Panc1 (cell line): ENCODE data around the gene SERTM1. TPM values are rescaled to one million over a fixed set of nuclear protein-coding genes. Genes with fewer than 3 reads are reported as not detected.

Experiments used
- ATAC-seq: fragments of 200-7000 bp; cut with Tn5 transposase; 2 replicates; pipeline ENCODE4 v1.9.1; 2020; ENCODE audit warnings: mild to moderate bottlenecking, moderate library complexity
- BruUV-seq: library from RNA; stranded (reverse); fragments of 400-500 nt; replicated peaks from 2 replicates; lab custom pipeline; 2021; lab: Mats Ljungman, UMichigan
- CTCF ChIA-PET: fragments of 300-600 bp; sonication (Branson Sonifier 250); formaldehyde crosslinking; loops from one replicate; lab custom pipeline; 2022; ENCODE audit warnings: antibody characterized with exemption; lab: Charles Lee
- POLR2A ChIA-PET: fragments of 300-600 bp; sonication (Branson Sonifier 250); formaldehyde crosslinking; loops from one replicate; lab custom pipeline; 2022; ENCODE audit warnings: antibody characterized with exemption; lab: Charles Lee
- DNase-seq: peaks from one replicate; pipeline ENCODE4 v3.0.0-alpha.2; 2010; ENCODE audit warnings: low read depth, low spot score
- H3K27ac ChIP-seq: 2 replicates; pipeline ENCODE4 v1.5.1; 2011; ENCODE audit warnings: mild to moderate bottlenecking, low read length, inconsistent platforms
- H3K27me3 ChIP-seq: fragments of 200-500 bp; sonication (Bioruptor generic); 2 replicates; pipeline ENCODE4 v1.6.0; 2014; ENCODE audit warnings: low read length, inconsistent platforms; ENCODE audit not compliant: control insufficient read depth, insufficient read depth
- H3K36me3 ChIP-seq: fragments of 200-500 bp; sonication (Bioruptor generic); 2 replicates; pipeline ENCODE4 v1.5.1; 2014; ENCODE audit warnings: inconsistent platforms, mild to moderate bottlenecking, low read length, moderate library complexity; ENCODE audit not compliant: control insufficient read depth, insufficient read depth
- H3K4me1 ChIP-seq: 2 replicates; pipeline ENCODE4 v1.5.1; 2011; ENCODE audit warnings: inconsistent platforms, mild to moderate bottlenecking, low read length, moderate library complexity; ENCODE audit not compliant: control insufficient read depth, insufficient read depth
- H3K4me3 ChIP-seq, 2 experiments: 2 replicates each; pipeline ENCODE4 v1.5.1; 2011 to 2012; ENCODE audit warnings: low read depth in 2 of 2, low read length in 2 of 2, mild to moderate bottlenecking in 2 of 2, inconsistent platforms in 1 of 2, moderate library complexity in 1 of 2
- H3K9me3 ChIP-seq: fragments of 200-500 bp; sonication (Bioruptor generic); 2 replicates; pipeline ENCODE4 v1.5.1; 2014; ENCODE audit warnings: low read depth, mild to moderate bottlenecking, inconsistent platforms, low read length, moderate library complexity; ENCODE audit not compliant: control insufficient read depth, insufficient read depth
- POLR2AphosphoS5 ChIP-seq: IDR thresholded peaks from 2 replicates; pipeline ENCODE4 v1.6.1; 2012; ENCODE audit warnings: mild to moderate bottlenecking, low read depth, low read length, moderate library complexity
- REST ChIP-seq, 2 experiments: IDR thresholded peaks; 2 replicates each; pipeline ENCODE4 v1.6.1; 2011 to 2012; ENCODE audit warnings: low read depth in 2 of 2, control low read depth in 1 of 2, low read length in 1 of 2, mild to moderate bottlenecking in 1 of 2, moderate library complexity in 1 of 2; ENCODE audit not compliant: insufficient read depth in 1 of 2
- SIN3A ChIP-seq: IDR thresholded peaks from 2 replicates; pipeline ENCODE4 v1.6.1; 2012; ENCODE audit warnings: low read depth, mild to moderate bottlenecking, low read length, moderate library complexity, borderline replicate concordance; ENCODE audit not compliant: insufficient read depth
- TCF7L2 ChIP-seq: IDR thresholded peaks from 2 replicates; pipeline ENCODE4 v1.6.1; 2011; ENCODE audit warnings: mild to moderate bottlenecking, low read depth, low read length, inconsistent platforms
- in situ Hi-C: cut with HindIII; loops from 2 replicates; pipeline ENCODE4 v1.10.0; 2016; ENCODE audit warnings: low sequenced_read_pairs, low pct_unique_long_range_greater_than_20kb
- intact Hi-C: fragments of 100-400 bp; cut with micrococcal nuclease; formaldehyde crosslinking; loops from one replicate; pipeline ENCODE4 v1.10.0; 2022; ENCODE audit not compliant: unreplicated experiment
- total RNA-seq: library from RNA; stranded (reverse); gene quantifications from one replicate; pipeline ENCODE4 v1.2.1, GENCODE V29; 2021; ENCODE audit not compliant: unreplicated experiment
- TF ChIP-seq, protein P1 (sequence below): fragments of 450-650 bp; IDR thresholded peaks from 2 replicates; pipeline ENCODE4 v1.5.1; 2017; ENCODE audit warnings: mild to moderate bottlenecking

The SERTM1 gene
- total RNA-seq, 1 experiment from 2014 or later = not detected

- H3K36me3 ChIP-seq = no peaks in the 10 kb centered on the region
- ChIA-PET POLR2A (no interaction called here), CTCF (interaction anchor here (0.7 kb wide), 1 partner anchor 180 kb away, joined by 4 read pairs; no protein-coding TSS in a partner anchor)
- TF ChIP-seq REST (IDR thresholded peaks at IDR 0.05; ENCODE audit: insufficient read depth in 1 of 2, low read depth in 2 of 2, low read length in 1 of 2) (no peak), POLR2AphosphoS5 (no peak), SIN3A (no peak), TCF7L2 (no peak)
- TF ChIP-seq, protein P1, sequence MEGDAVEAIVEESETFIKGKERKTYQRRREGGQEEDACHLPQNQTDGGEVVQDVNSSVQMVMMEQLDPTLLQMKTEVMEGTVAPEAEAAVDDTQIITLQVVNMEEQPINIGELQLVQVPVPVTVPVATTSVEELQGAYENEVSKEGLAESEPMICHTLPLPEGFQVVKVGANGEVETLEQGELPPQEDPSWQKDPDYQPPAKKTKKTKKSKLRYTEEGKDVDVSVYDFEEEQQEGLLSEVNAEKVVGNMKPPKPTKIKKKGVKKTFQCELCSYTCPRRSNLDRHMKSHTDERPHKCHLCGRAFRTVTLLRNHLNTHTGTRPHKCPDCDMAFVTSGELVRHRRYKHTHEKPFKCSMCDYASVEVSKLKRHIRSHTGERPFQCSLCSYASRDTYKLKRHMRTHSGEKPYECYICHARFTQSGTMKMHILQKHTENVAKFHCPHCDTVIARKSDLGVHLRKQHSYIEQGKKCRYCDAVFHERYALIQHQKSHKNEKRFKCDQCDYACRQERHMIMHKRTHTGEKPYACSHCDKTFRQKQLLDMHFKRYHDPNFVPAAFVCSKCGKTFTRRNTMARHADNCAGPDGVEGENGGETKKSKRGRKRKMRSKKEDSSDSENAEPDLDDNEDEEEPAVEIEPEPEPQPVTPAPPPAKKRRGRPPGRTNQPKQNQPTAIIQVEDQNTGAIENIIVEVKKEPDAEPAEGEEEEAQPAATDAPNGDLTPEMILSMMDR = no peak
- no peak overlapping the region for H3K4me3 ChIP-seq
- in situ Hi-C loops (no loop called here), intact Hi-C loops (no loop called here)
- ATAC-seq = no peak
- BruUV-seq = no TSS peak
- no peak for DNase-seq
- H3K9me3 ChIP-seq = no peaks in the 10 kb centered on the region
- no peak overlapping the region for H3K27ac ChIP-seq
- peaks cover 2% of the 10 kb centered on the region; the same call in 1 of the 2 replicates for H3K27me3 ChIP-seq
- no peaks in the 10 kb centered on the region for H3K4me1 ChIP-seq
These were observed 755 bp downstream of the SERTM1 start for GRCh38 chr13:36674337-36675212.

- no peaks in the 10 kb centered on the region for H3K9me3 ChIP-seq
- CTCF ChIA-PET = interaction anchor here (0.7 kb wide), 1 partner anchor 180 kb away, joined by 4 read pairs; no protein-coding TSS in a partner anchor
- intact Hi-C loops = no loop called here
- no peaks in the 10 kb centered on the region for H3K36me3 ChIP-seq
- no peak overlapping the region for H3K4me3 ChIP-seq
- no peak overlapping the region for H3K27ac ChIP-seq
- no peak for DNase-seq
- H3K27me3 ChIP-seq = peaks cover 2% of the 10 kb centered on the region; the same call in 1 of the 2 replicates
- TF ChIP-seq REST (IDR thresholded peaks at IDR 0.05; ENCODE audit: insufficient read depth in 1 of 2, low read depth in 2 of 2, low read length in 1 of 2) = no peak
- TF ChIP-seq SIN3A = no peak
- no peak for TF ChIP-seq TCF7L2
- no peak for TF ChIP-seq POLR2AphosphoS5
- TF ChIP-seq, protein P1 = no peak
- ATAC-seq = no peak
- BruUV-seq = no TSS peak
- H3K4me1 ChIP-seq = no peaks in the 10 kb centered on the region
- in situ Hi-C loops = no loop called here
- POLR2A ChIA-PET = no interaction called here
These were observed 1.4 kb downstream of the SERTM1 start for GRCh38 chr13:36675213-36675536.
